Neural progenitor cell (in vitro differentiated cells): ENCODE measurements around the gene SAMD4A. TPM values are rescaled to one million over a fixed set of nuclear protein-coding genes. Genes with fewer than 3 reads are reported as not detected.

Experiments used
- DNase-seq: peaks from one replicate; pipeline ENCODE4 v3.0.0-alpha.2; 2016; ENCODE audit warnings: low spot score
- H2AFZ ChIP-seq: fragments of 200-600 bp; sonication (generic); replicated peaks from 2 replicates; pipeline ENCODE4 v1.6.1; 2016; ENCODE audit warnings: antibody characterized with exemption
- H3F3A ChIP-seq: fragments of 200-600 bp; sonication (generic); 2 replicates; pipeline ENCODE4 v1.6.1; 2016; ENCODE audit warnings: antibody characterized with exemption, low read depth
- H3K27ac ChIP-seq: fragments of 200-600 bp; sonication (generic); 2 replicates; pipeline ENCODE4 v1.5.1; 2016; ENCODE audit warnings: mild to moderate bottlenecking
- H3K27me3 ChIP-seq: fragments of 200-600 bp; sonication (generic); 2 replicates; pipeline ENCODE4 v1.6.1; 2016; ENCODE audit warnings: mild to moderate bottlenecking, moderate library complexity
- H3K36me3 ChIP-seq: fragments of 200-600 bp; sonication (generic); 2 replicates; pipeline ENCODE4 v1.5.1; 2016
- H3K4me1 ChIP-seq: fragments of 200-600 bp; sonication (generic); 2 replicates; pipeline ENCODE4 v1.6.1; 2016; ENCODE audit warnings: mixed run types
- H3K4me2 ChIP-seq: fragments of 200-600 bp; sonication (generic); 2 replicates; pipeline ENCODE4 v1.6.1; 2016
- H3K4me3 ChIP-seq: fragments of 200-600 bp; sonication (generic); 2 replicates; pipeline ENCODE4 v1.5.1; 2016
- H3K79me2 ChIP-seq: fragments of 200-600 bp; sonication (generic); 2 replicates; pipeline ENCODE4 v1.6.1; 2016; ENCODE audit warnings: low read depth
- H3K9ac ChIP-seq: fragments of 200-600 bp; sonication (generic); 2 replicates; pipeline ENCODE4 v1.6.1; 2016
- H3K9me3 ChIP-seq: fragments of 200-600 bp; sonication (generic); 2 replicates; pipeline ENCODE4 v1.5.1; 2016; ENCODE audit warnings: low read depth
- H4K20me1 ChIP-seq: fragments of 200-600 bp; sonication (generic); 2 replicates; pipeline ENCODE4 v1.6.1; 2016; ENCODE audit warnings: low read depth
- H3K27ac Mint-ChIP-seq: 3 replicates; pipeline ENCODE4 v1.8.0; 2021; ENCODE audit warnings: mixed read lengths
- H3K27me3 Mint-ChIP-seq: 2 replicates; pipeline ENCODE4 v1.8.0; 2022; ENCODE audit warnings: low read depth, mild to moderate bottlenecking, inconsistent platforms, moderate library complexity, mixed read lengths; ENCODE audit not compliant: insufficient read depth
- H3K36me3 Mint-ChIP-seq: 3 replicates; pipeline ENCODE4 v1.8.0; 2021; ENCODE audit warnings: mixed read lengths
- H3K4me1 Mint-ChIP-seq: 3 replicates; pipeline ENCODE4 v1.8.0; 2021; ENCODE audit warnings: mixed read lengths
- H3K4me3 Mint-ChIP-seq: 3 replicates; pipeline ENCODE4 v1.8.0; 2021; ENCODE audit warnings: mild to moderate bottlenecking, moderate library complexity, mixed read lengths
- H3K9me3 Mint-ChIP-seq: 3 replicates; pipeline ENCODE4 v1.8.0; 2020; ENCODE audit warnings: mixed read lengths
- EZH2 ChIP-seq: fragments of 200-600 bp; sonication (generic); IDR thresholded peaks from 2 replicates; pipeline ENCODE4 v1.6.1; 2017; ENCODE audit warnings: antibody characterized with exemption, mild to moderate bottlenecking, moderate library complexity
- EZH2phosphoT487 ChIP-seq: fragments of 200-600 bp; sonication (generic); IDR thresholded peaks from 2 replicates; pipeline ENCODE4 v1.6.1; 2017; ENCODE audit warnings: antibody characterized with exemption
- total RNA-seq: library from RNA; depleted of rRNA; stranded (reverse); fragments of >200 nt; gene quantifications from 2 replicates; pipeline ENCODE4 v1.2.3, GENCODE V29; 2015; ENCODE audit warnings: low replicate concordance
- TF ChIP-seq, protein P1 (sequence below): fragments of 200-600 bp; sonication (generic); IDR thresholded peaks from 2 replicates; pipeline ENCODE4 v1.5.1; 2017; ENCODE audit warnings: antibody characterized with exemption, mild to moderate bottlenecking

The SAMD4A gene
- total RNA-seq, 1 donor from 2014 or later: 4.3 TPM

DNA sequence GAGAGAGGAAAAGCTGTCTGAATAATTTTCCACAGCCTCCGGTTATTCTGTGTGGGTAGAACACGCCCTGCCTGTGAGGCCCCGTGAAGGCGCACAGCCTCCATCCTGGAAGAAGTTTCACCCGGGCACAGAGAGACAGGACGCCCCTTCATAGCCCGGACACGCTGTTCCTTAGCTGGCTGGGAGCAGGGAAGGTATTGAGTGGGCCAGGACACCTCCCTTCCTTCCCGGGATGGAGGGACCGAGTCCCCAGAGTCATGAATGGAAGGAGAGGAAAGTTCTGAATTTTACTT, 200.2 kb downstream of the SAMD4A start:
- Histone ChIP-seq H3F3A (peaks cover 6% of the 10 kb centered on the region), H3K27me3 (no peaks in the 10 kb centered on the region)
- peaks cover 22% of the 10 kb centered on the region for H3K36me3 Mint-ChIP-seq

DNA sequence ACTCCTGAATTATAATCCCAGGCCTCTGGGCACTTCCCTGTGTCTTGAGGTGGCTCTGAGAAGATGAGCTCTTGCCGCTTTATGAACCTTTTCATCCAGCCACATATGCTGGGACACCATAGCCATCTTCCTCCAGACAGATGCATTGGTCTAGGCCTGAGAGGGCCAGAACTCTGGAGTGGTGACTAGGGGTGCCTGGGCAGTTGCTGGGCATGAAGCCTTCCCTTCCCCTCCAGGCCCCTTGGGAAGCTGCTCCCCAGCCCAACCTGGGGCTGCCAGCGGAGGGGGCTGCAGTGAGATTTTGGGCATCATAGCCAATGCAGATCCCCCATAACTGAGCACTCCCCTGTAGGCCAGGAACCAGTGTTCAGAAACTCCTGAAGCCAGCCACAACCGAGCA, 200.5 kb downstream of the SAMD4A start:
- no peak overlapping the region for H3K27ac ChIP-seq
- H3K36me3 ChIP-seq: no peaks in the 10 kb centered on the region
- TF ChIP-seq, protein P1, sequence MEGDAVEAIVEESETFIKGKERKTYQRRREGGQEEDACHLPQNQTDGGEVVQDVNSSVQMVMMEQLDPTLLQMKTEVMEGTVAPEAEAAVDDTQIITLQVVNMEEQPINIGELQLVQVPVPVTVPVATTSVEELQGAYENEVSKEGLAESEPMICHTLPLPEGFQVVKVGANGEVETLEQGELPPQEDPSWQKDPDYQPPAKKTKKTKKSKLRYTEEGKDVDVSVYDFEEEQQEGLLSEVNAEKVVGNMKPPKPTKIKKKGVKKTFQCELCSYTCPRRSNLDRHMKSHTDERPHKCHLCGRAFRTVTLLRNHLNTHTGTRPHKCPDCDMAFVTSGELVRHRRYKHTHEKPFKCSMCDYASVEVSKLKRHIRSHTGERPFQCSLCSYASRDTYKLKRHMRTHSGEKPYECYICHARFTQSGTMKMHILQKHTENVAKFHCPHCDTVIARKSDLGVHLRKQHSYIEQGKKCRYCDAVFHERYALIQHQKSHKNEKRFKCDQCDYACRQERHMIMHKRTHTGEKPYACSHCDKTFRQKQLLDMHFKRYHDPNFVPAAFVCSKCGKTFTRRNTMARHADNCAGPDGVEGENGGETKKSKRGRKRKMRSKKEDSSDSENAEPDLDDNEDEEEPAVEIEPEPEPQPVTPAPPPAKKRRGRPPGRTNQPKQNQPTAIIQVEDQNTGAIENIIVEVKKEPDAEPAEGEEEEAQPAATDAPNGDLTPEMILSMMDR: no peak
- TF ChIP-seq EZH2 (no peak), EZH2phosphoT487 (no peak)
- Mint-ChIP-seq H3K27ac (no peak overlapping the region), H3K27me3 (no peaks in the 10 kb centered on the region), H3K9me3 (no peaks in the 10 kb centered on the region), H3K4me1 (peaks cover 25% of the 10 kb centered on the region), H3K36me3 (peaks cover 20% of the 10 kb centered on the region), H3K4me3 (no peak overlapping the region)
- no peak overlapping the region for H3K4me3 ChIP-seq
- H3K9me3 ChIP-seq: no peaks in the 10 kb centered on the region
- H4K20me1 ChIP-seq: no peaks in the 10 kb centered on the region
- peaks cover 17% of the 10 kb centered on the region for H3K4me1 ChIP-seq
- no peaks in the 10 kb centered on the region for H3K27me3 ChIP-seq
- DNase-seq: no peak
- H2AFZ ChIP-seq: no peak overlapping the region
- H3K9ac ChIP-seq: no peak overlapping the region
- no peaks in the 10 kb centered on the region for H3K79me2 ChIP-seq
- H3F3A ChIP-seq: peaks cover 6% of the 10 kb centered on the region
- H3K4me2 ChIP-seq: no peak overlapping the region

More for the DNA sequence above, 200.2 kb downstream of the SAMD4A start:
- Mint-ChIP-seq H3K9me3 (no peaks in the 10 kb centered on the region), H3K4me1 (peaks cover 23% of the 10 kb centered on the region), H3K27ac (peak overlapping the region; percentile 86), H3K4me3 (no peak overlapping the region), H3K27me3 (no peaks in the 10 kb centered on the region)
- no peak overlapping the region for H2AFZ ChIP-seq
- H3K36me3 ChIP-seq: no peaks in the 10 kb centered on the region
- no peaks in the 10 kb centered on the region for H3K79me2 ChIP-seq
- H3K4me1 ChIP-seq: peaks cover 17% of the 10 kb centered on the region
- H3K4me3 ChIP-seq: no peak overlapping the region
- H3K27ac ChIP-seq: no peak overlapping the region
- no peak for TF ChIP-seq EZH2
- TF ChIP-seq EZH2phosphoT487: no peak
- TF ChIP-seq, protein P1: no peak
- DNase-seq: no peak
- H4K20me1 ChIP-seq: no peaks in the 10 kb centered on the region
- no peak overlapping the region for H3K9ac ChIP-seq
- no peak overlapping the region for H3K4me2 ChIP-seq
- no peaks in the 10 kb centered on the region for H3K9me3 ChIP-seq

DNA sequence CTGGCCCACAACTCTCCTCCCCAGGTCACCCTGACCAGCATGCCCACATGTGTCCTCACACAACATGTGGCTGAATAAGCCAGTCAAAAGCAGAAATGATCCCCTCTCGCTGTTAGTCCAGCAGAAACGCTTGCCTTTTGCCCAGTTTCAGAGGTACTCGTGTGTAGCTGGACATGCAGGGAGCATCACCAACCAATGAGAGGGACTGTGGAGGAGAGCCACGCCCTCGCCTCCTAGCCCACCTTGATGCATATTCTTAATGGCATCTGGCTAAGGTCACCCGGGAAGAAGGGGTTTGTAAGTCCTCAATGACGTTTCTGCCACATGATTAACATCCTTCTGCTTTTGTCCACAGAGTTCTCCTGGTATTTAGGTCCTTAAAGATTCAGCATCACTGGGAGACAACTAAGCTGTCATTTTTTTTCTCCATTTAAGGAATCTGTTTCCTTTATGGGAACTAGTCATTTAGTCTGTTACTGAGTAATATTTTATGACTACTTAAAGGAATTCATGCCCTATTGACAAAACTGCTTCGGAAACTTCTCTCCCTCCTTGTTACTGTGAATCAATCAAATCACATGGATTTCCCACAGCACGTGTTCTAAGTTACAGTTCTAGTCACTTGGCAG, 201.7 kb downstream of the SAMD4A start:
- Histone ChIP-seq H3K9ac (no peak overlapping the region), H3K27ac (no peak overlapping the region), H3K4me1 (peaks cover 17% of the 10 kb centered on the region), H4K20me1 (no peaks in the 10 kb centered on the region), H3K4me2 (no peak overlapping the region), H3K36me3 (no peaks in the 10 kb centered on the region), H3K4me3 (no peak overlapping the region), H3F3A (peaks cover 12% of the 10 kb centered on the region), H3K79me2 (no peaks in the 10 kb centered on the region), H3K9me3 (no peaks in the 10 kb centered on the region), H2AFZ (no peak overlapping the region), H3K27me3 (no peaks in the 10 kb centered on the region)
- Mint-ChIP-seq H3K36me3 (peaks cover 18% of the 10 kb centered on the region), H3K4me3 (no peak overlapping the region), H3K27ac (no peak overlapping the region), H3K4me1 (peaks cover 30% of the 10 kb centered on the region), H3K9me3 (no peaks in the 10 kb centered on the region), H3K27me3 (no peaks in the 10 kb centered on the region)
- DNase-seq: no peak
- TF ChIP-seq EZH2phosphoT487 (no peak), EZH2 (no peak)
- TF ChIP-seq, protein P1: no peak
